ENCODE data around the gene CSNK2B.

CSNK2B gene

DNA sequence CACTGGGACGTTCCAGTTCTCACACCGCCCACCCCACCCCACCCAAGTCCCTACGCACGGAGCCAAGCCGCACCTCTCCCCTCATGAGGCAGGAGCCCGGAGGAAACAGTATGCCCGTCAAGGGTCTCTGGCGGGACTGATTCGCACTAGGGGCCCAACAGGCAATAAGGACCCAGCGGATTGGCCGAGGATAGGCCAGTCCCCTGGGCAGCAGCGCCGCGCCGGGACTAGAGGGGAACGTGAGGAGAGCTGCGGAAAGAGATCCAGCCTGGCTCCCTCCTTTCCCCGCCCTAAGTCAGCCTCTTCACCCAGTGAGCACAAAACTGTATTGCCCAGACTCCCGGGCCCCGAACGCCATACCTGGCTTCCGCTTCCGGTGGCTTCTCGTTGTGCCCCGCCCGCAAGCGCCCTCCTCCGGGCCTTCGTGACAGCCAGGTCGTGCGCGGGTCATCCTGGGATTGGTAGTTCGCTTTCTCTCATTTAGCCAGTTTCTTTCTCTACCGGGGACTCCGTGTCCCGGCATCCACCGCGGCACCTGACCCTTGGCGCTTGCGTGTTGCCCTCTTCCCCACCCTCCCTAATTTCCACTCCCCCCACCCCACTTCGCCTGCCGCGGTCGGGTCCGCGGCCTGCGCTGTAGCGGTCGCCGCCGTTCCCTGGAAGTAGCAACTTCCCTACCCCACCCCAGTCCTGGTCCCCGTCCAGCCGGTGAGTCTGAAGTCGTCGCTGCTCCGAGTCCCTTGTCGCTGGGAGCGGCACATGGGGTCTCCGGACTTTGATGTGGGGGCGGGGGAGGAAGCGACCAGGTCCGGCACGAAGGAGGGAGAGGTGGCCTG is at the start of gene CSNK2B:
Gene CSNK2B (plus strand): TSS at position 580 of the 836 bp plus-strand sequence. CDS start 752 bp downstream, outside the sequence.
- DNase-seq (ENCODE audit: low read depth in 1 of 2, low spot score in 1 of 2): peak; percentile 95 to 96

DNA sequence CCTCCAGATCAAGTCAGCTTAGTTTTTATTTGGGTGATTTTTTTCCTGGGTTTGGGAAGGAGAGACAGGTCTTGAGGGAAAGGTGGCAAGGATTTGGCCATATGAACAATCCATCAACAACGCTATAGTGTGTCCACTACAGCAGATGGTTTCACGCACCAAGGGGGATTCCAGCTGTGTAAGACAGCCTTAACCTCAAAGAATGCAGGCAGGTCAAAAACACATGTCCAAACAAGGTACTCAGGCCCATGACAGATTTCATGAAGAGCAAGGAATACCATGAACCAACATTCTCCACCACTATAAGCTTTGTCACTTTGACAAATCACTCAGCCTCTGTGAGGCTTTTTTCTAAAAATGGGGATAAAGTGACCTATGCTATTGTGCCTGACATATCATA is 48.9 kb upstream of the CSNK2B start:
- no peak for DNase-seq (ENCODE audit: low read depth in 1 of 2, low spot score in 1 of 2)

DNA sequence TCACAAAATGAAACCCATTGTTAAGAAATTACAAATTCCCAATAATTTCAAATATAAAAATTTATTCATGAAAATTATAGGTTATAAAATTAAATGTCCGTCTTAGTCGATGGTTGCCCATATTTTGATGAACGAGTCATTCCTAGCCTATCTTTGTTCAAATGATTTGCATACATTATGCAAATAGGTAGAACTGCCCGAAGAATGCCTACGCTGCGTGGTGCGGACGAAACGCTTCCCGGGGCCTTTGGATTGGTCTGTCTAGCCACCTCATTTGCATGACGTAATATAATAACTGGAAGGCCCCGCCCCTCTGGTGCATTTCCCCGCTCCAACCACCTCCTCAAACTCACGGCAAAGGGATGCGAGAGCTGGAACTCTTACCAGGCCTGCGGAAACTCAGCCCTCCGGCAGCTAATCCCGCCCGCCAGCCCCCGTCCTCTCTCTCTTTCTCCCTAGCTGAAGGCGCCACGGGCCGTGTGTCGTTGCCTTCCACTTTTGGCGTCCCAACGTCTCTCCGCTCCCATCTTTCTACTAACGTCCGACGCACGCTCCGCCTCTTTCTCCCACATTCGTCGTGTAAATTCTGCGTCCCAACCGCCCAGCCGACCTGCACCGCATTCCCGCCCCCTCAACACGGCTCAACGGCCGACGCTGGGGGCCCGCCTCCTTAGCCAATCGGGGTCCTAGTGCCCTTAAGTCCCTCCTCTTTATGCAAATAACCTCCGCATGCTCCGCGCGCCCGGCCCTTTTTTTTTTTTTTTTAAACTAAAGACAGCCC is 45.9 kb upstream of the CSNK2B start:
- DNase-seq (ENCODE audit: low read depth in 1 of 2, low spot score in 1 of 2): peak; percentile 88 to 97

DNA sequence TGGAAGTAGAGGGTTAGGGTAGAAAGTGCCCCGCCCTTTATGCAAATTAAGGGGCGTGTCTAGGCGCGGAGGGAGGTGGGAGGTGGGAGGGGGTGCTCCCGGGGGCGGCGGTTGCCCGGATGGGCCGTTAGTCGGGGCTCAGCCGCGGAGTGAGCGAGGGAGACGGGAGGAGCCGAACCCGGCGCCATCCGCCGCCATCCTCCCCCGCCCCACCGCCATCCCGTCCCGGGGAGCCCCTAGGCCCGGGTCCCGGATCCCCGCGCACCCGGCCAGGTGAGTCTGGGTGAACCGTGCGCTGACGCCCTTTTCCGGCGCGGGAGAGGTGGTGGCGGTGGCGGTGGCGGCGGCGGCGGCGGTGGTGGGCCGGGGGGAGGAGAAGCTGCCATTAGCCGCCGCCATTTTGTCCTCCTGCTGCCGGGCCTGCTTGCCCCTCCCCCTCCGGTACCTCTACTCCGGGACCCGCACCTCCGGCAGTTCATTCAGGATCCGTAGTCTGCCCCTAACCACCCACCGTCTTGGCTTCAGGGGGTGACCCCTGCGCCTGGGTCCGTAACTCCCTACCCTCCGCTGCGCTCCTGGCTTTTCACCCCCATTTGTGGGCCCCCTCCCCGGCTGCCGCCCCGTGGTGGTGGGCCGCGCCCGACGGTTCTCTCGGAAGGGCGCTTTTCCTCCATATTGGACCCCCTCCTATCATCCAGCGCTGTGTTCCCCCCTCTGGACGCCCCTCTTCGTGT is 45.1 kb upstream of the CSNK2B start, which contains the start of gene PRRC2A:
Gene PRRC2A (plus strand): TSS at position 130 of the 734 bp plus-strand sequence. CDS start 2,075 bp downstream, outside the sequence.
- peak; percentile 72 to 94 for DNase-seq (ENCODE audit: low read depth in 1 of 2, low spot score in 1 of 2)

DNA sequence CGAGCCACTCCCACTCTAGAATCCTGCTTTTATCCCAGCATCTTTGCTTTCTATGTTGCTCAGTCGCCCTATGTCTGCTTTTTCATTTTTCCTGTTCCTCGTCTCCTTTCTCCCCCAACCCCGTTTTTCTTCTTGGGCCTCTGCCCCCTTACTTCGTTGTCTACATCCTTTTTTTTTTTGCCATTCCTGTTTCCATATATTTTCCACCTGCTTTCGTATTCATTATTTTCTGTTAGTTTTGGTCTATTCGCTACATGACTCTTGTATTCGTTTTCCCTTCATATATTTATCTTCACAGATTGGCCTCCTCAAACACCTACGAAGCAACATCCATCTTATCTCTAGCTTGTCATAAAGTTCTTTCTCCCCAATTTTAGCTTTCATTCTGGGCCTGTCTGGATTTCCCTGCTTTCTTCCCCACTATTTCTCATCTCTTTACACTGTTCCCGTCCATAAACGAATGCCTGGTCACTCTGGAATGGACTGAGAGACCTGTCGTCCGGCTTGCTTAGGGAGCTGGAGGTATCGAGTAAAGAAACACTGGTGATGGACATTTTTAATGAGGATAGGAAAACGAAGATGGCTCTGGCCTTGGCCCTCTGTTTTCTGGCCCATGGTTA is 44.5 kb upstream of the CSNK2B start:
- no peak for DNase-seq (ENCODE audit: low read depth in 1 of 2, low spot score in 1 of 2)

DNA sequence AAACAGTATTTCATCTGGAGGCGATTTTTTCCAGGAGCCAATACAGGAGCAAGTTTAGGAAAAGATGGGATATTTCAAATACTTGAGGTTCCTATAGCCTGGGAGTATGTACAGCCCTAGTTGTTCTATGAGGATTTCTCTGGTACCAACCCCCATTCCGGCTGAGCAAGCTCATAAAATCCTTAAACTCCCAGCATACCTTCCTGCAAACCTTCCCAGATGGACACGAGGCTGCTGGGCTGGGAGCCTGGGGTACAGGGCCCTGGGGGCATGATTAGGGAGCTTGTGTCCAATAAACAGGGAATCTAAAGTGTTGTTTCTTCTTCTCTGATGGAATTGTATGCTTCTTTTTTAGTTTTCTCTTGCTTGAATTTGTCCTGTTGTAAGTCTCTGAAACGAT is 43.9 kb upstream of the CSNK2B start:
- no peak for DNase-seq (ENCODE audit: low read depth in 1 of 2, low spot score in 1 of 2)

DNA sequence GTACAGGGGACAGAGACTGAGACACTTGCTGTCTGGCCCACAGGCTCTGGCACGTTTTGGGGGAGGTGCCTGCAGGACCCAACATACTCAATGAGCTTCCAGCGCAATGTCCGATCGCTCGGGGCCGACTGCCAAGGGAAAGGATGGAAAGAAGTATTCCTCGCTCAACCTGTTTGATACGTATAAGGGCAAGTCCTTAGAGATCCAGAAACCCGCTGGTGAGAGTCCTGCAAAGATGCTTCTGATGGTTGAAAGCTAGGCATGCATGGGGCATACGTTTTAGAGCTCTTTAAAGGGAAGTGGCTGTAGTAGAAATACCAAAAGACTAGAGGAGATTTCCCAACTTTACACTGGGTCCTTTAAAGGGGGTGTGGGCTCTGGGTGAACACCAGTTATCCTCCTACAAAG is 43.2 kb upstream of the CSNK2B start:
- DNase-seq (ENCODE audit: low read depth in 1 of 2, low spot score in 1 of 2): no peak

DNA sequence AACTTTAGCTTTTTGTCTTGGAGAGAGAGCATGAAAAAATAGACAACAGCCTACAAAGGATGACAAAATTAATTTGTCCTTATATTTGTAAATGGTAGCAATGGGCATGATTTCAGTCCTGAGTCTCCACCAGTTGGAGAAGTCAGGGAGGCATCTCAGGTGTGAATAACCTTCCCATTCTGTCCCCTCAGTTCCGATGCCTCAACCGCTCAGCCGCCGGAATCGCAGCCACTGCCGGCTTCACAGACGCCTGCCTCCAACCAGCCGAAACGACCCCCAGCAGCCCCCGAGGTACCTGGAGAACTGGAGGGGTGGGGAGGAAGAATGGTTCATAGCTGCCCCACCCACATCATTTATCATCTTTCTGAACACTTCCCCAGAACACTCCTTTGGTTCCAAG is 41.8 kb upstream of the CSNK2B start:
- no peak for DNase-seq (ENCODE audit: low read depth in 1 of 2, low spot score in 1 of 2)

DNA sequence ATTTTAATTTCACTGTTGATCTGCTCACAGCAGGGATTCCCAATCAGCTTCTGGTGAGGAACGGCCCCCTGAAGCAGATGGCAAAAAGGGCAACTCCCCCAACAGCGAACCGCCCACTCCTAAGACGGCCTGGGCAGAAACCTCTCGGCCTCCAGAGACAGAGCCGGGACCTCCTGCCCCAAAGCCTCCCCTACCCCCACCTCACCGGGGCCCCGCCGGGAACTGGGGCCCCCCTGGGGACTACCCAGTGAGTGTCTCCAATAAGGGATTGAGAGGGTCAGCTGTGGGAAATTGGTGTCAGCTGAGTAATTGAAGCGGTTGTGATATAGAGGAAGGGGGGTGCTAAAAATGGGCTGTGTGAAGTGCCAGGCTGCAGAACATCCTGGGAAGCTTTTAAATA is 38.9 kb upstream of the CSNK2B start:
- no peak for DNase-seq (ENCODE audit: low read depth in 1 of 2, low spot score in 1 of 2)

DNA sequence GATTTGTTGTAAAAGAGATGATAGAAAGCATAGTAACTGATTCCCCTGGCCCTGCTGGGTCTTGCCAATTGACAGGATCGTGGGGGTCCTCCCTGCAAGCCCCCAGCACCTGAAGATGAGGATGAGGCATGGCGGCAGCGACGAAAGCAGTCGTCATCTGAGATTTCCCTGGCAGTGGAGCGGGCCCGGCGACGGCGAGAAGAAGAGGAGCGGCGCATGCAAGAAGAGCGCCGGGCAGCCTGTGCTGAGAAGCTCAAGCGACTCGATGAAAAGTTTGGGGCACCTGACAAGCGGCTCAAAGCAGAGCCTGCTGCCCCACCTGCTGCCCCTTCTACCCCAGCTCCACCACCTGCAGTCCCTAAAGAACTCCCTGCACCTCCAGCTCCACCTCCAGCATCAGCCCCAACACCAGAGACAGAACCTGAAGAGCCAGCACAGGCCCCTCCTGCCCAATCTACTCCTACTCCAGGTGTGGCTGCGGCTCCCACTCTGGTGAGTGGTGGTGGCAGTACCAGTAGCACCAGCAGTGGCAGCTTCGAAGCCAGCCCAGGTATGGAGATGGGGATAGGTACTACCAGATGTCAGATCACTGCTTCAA is 38.1 kb upstream of the CSNK2B start:
- no peak for DNase-seq (ENCODE audit: low read depth in 1 of 2, low spot score in 1 of 2)

DNA sequence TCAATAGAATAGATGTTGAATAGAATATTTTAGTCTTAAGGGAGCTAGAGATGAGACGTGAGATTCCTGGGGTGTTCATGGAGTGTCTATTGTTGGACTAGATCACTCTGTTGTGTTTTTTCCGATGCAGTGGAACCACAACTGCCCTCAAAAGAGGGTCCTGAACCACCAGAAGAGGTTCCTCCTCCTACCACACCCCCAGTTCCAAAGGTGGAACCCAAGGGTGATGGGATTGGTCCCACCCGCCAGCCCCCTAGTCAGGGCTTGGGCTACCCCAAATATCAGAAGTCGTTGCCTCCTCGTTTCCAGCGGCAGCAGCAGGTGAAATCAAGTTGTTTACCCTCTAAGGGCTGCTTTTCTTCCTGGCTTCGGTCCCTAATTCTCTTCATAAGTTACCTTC is 36.9 kb upstream of the CSNK2B start:
- no peak for DNase-seq (ENCODE audit: low read depth in 1 of 2, low spot score in 1 of 2)

DNA sequence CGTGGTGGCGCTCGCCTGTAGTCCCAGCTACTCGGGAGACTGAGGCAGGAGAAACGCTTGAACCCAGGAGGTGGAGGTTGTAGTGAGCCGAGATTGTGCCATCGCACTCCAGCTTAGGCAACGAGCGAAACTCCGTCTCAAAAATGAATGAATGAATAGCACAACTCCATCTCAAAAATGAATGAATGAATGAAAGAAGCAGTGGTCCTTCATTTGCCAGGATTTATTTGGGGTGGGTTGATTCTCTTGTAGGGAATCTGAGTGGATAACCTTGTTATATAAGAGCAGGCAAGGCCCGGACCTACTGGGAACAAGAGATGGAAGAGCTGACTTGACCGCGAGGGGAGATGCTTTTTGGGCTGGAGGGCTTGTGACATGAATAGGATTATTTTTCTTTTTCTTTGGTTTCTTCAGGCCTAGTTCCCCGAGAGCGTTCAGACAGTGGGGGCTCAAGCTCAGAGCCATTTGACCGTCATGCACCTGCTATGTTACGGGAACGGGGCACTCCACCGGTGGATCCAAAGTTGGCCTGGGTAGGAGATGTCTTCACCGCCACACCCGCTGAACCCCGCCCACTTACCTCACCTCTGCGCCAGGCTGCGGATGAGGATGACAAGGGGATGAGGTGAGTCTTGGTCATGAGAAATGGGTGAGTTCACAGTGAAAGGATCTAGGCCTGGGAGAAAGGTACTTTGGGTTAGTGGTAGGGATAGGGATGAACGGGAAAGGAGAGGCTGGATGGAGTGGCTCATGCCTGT is 35.5 kb upstream of the CSNK2B start:
- no peak for DNase-seq (ENCODE audit: low read depth in 1 of 2, low spot score in 1 of 2)

DNA sequence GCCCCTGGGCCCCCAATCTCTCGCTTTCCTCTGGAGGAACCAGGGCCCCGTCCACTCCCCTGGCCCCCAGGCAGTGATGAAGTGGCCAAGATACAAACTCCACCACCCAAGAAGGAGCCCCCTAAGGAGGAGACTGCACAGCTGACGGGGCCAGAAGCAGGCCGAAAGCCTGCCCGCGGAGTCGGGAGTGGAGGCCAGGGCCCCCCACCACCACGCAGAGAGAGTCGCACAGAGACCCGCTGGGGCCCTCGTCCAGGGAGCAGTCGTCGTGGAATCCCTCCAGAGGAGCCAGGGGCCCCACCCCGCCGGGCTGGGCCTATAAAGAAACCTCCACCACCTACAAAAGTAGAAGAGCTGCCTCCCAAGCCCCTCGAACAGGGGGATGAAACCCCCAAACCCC is 34.7 kb upstream of the CSNK2B start:
- no peak for DNase-seq (ENCODE audit: low read depth in 1 of 2, low spot score in 1 of 2)

DNA sequence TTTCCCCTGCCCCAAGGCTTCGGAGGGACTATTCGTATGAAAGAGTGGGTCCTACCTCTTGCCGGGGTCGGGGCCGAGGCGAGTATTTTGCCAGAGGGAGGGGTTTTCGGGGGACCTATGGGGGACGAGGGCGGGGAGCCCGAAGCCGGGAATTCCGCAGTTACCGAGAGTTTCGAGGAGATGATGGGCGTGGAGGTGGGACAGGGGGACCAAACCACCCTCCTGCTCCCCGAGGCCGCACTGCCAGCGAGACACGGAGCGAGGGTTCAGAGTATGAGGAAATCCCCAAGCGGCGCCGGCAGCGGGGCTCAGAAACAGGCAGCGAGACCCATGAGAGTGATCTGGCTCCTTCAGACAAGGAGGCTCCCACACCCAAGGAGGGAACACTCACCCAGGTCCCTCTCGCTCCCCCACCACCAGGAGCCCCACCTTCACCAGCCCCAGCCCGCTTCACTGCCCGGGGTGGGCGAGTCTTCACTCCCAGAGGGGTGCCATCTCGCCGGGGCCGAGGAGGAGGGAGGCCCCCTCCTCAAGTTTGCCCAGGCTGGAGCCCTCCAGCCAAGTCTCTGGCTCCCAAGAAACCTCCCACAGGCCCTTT is 34.1 kb upstream of the CSNK2B start:
- no peak for DNase-seq (ENCODE audit: low read depth in 1 of 2, low spot score in 1 of 2)

DNA sequence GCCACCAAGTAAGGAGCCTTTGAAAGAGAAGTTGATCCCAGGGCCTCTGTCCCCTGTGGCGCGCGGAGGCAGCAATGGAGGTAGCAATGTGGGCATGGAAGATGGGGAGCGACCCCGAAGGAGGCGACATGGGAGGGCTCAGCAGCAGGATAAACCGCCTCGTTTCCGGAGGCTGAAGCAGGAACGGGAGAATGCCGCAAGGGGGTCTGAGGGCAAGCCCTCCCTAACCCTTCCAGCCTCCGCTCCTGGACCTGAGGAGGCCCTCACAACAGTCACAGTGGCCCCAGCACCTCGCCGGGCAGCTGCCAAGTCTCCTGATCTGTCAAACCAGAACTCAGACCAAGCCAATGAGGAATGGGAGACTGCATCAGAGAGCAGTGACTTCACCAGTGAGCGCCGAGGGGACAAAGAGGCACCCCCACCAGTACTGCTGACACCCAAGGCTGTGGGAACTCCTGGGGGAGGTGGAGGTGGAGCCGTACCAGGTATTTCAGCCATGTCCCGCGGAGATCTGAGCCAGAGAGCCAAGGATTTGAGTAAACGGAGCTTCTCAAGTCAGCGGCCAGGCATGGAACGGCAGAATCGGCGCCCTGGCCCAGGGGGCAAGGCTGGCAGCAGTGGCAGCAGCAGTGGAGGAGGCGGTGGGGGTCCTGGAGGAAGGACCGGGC is 33.5 kb upstream of the CSNK2B start:
- DNase-seq (ENCODE audit: low read depth in 1 of 2, low spot score in 1 of 2): no peak

DNA sequence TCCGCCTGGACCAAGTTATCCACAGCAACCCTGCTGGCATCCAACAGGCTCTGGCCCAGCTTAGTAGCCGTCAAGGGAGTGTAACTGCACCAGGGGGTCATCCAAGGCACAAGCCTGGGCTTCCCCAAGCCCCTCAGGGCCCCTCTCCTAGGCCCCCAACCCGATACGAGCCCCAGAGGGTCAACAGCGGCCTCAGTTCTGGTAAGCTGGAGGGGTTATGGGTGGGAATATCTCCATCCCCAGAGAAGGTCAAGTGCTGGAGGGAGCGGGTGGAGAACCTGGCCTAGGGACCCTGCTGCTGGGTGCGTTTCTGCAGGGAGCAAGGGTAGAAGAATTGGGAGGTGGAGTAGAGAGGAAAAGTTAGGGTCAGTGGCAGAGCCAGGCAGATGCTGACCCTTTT is 32.4 kb upstream of the CSNK2B start:
- DNase-seq (ENCODE audit: low read depth in 1 of 2, low spot score in 1 of 2): no peak

DNA sequence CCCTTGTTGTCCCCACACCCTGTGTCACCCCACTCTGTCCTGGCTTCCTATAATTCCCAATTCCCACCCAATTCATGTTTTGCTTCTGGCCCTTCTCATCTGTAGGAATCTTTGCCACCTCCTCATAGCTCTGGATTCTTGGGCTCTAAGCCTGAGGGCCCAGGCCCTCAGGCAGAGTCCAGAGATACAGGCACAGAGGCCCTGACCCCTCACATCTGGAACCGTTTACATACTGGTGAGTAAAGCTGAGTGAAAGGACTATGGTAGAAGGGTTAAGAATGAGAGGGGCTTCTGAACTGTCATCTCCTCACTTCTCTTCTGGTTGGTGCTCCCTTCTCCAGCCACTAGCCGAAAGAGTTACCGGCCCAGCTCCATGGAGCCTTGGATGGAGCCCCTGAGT is 31.7 kb upstream of the CSNK2B start:
- no peak for DNase-seq (ENCODE audit: low read depth in 1 of 2, low spot score in 1 of 2)

DNA sequence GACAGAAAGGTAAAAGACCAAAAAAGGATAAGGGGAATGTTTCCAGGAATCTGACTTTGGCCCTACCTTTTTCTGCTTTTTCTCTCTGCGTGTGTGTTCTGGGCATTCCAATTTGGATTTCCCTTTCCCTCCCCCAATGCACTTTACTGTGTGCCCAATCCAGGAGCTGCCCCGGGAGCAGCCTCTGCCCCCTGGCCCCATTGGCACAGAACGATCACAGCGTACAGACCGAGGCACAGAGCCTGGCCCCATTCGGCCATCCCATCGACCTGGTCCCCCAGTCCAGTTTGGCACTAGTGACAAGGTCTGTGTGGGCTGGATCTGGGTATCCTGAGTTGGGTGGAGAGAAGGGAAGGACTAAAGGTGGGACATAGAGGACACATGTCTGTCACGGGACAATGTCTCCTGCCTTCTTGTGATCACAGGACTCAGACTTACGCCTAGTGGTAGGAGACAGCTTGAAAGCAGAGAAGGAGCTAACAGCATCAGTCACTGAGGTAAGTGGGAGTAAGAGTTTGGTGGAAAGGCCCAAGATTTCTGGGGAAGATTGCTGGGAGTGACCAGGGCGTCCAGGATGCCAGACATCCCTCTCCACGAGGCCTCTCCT is 30.8 kb upstream of the CSNK2B start:
- no peak for DNase-seq (ENCODE audit: low read depth in 1 of 2, low spot score in 1 of 2)
